Measurements from ENCODE around the gene NRAP. TPM values are rescaled to one million over a fixed set of nuclear protein-coding genes. Genes with fewer than 3 reads are reported as not detected.

The NRAP gene
- total RNA-seq, 4 donors from 2014 or later: 811 to 2,339 (median 1,413) TPM

- in situ Hi-C loops (cut with MboI; ENCODE audit: low sequenced_read_pairs in 4 of 4): no loop called here
- Histone ChIP-seq H3K9me3 (no peaks in the 10 kb centered on the region), H3K27me3 (no peaks in the 10 kb centered on the region)
Observed at GRCh38 chr10:113549856-113550255, 114.0 kb downstream of the NRAP start.

GRCh38 chr10:113547426-113547825 is 116.4 kb downstream of the NRAP start:
- in situ Hi-C loops (cut with MboI; ENCODE audit: low sequenced_read_pairs in 4 of 4): no loop called here
- TF ChIP-seq POLR2A (IDR thresholded peaks at IDR 0.05) (no peak), CTCF (IDR thresholded peaks at IDR 0.05 in 4 of 5, conservative IDR thresholded peaks at IDR 0.05 in 1 of 5) (no peak)
- intact Hi-C loops (cut with DNase I; ENCODE audit: low total_unique reads): no loop called here
- H3K4me3 ChIP-seq: no peak overlapping the region
- no peaks in the 10 kb centered on the region for H3K4me1 ChIP-seq
- ATAC-seq (no peak), DNase-seq (no peak)
- no peaks in the 10 kb centered on the region for H3K36me3 ChIP-seq
- H3K27me3 ChIP-seq: no peaks in the 10 kb centered on the region
- H3K9me3 ChIP-seq: no peaks in the 10 kb centered on the region
- H3K27ac ChIP-seq: no peak overlapping the region

More at GRCh38 chr10:113549856-113550255, 114.0 kb downstream of the NRAP start:
- H3K36me3 ChIP-seq: no peaks in the 10 kb centered on the region
- no peak for DNase-seq
- no peaks in the 10 kb centered on the region for H3K4me1 ChIP-seq
- TF ChIP-seq POLR2A (IDR thresholded peaks at IDR 0.05) (no peak), CTCF (IDR thresholded peaks at IDR 0.05 in 4 of 5, conservative IDR thresholded peaks at IDR 0.05 in 1 of 5) (no peak)
- no peak overlapping the region for H3K4me3 ChIP-seq
- no peak overlapping the region for H3K27ac ChIP-seq
- intact Hi-C loops (cut with DNase I; ENCODE audit: low total_unique reads): no loop called here
- no peak for ATAC-seq

GRCh38 chr10:113544392-113544791 is 119.4 kb downstream of the NRAP start:
- TF ChIP-seq POLR2A (IDR thresholded peaks at IDR 0.05) (no peak), CTCF (IDR thresholded peaks at IDR 0.05 in 4 of 5, conservative IDR thresholded peaks at IDR 0.05 in 1 of 5) (no peak)
- intact Hi-C loops (cut with DNase I; ENCODE audit: low total_unique reads): no loop called here
- no peak for DNase-seq
- Histone ChIP-seq H3K27ac (no peak overlapping the region), H3K36me3 (no peaks in the 10 kb centered on the region), H3K9me3 (no peaks in the 10 kb centered on the region), H3K27me3 (no peaks in the 10 kb centered on the region), H3K4me1 (peaks cover 13 to 16% of the 10 kb centered on the region in 2 donors), H3K4me3 (no peak overlapping the region)
- in situ Hi-C loops (cut with MboI; ENCODE audit: low sequenced_read_pairs in 4 of 4): no loop called here
- ATAC-seq: peak; percentile 63 to 72

- intact Hi-C loops (cut with DNase I; ENCODE audit: low total_unique reads): no loop called here
- in situ Hi-C loops (cut with MboI; ENCODE audit: low sequenced_read_pairs in 4 of 4): no loop called here
- Histone ChIP-seq H3K27me3 (no peaks in the 10 kb centered on the region), H3K4me3 (no peak overlapping the region), H3K36me3 (no peaks in the 10 kb centered on the region), H3K27ac (no peak overlapping the region), H3K9me3 (no peaks in the 10 kb centered on the region), H3K4me1 (peaks cover 13 to 16% of the 10 kb centered on the region in 2 donors)
- DNase-seq: no peak
- ATAC-seq: no peak
- TF ChIP-seq CTCF (IDR thresholded peaks at IDR 0.05 in 4 of 5, conservative IDR thresholded peaks at IDR 0.05 in 1 of 5): no peak
- TF ChIP-seq POLR2A (IDR thresholded peaks at IDR 0.05): no peak
Observed at GRCh38 chr10:113543107-113543955, 120.5 kb downstream of the NRAP start.
